ENCODE measurements around the gene DCDC2C.

- TF ChIP-seq CTCF (IDR thresholded peaks at IDR 0.05) = no peak
- no peak for TF ChIP-seq POLR2AphosphoS5 (IDR thresholded peaks at IDR 0.05; ENCODE audit: low read depth, low read length)
- TF ChIP-seq REST (IDR thresholded peaks at IDR 0.05; ENCODE audit: insufficient read depth in 1 of 2, low read depth in 2 of 2, low read length in 1 of 2) = no peak
- TF ChIP-seq SIN3A (IDR thresholded peaks at IDR 0.05; ENCODE audit: borderline replicate concordance, insufficient read depth, low read depth, low read length) = no peak
Measured at GRCh38 chr2:3679616-3680393, 23.6 kb upstream of the DCDC2C start.

All from Panc1 (cell line).